ENCODE measurements around the gene ALG9. TPM values are rescaled to one million over a fixed set of nuclear protein-coding genes. Genes with fewer than 3 reads are reported as not detected.
A peak's percentile ranks its signal among the peaks of the same experiment; 100 is the strongest.

Gene ALG9
- polyA plus RNA-seq, 1 donor = 54.3 TPM

DNA sequence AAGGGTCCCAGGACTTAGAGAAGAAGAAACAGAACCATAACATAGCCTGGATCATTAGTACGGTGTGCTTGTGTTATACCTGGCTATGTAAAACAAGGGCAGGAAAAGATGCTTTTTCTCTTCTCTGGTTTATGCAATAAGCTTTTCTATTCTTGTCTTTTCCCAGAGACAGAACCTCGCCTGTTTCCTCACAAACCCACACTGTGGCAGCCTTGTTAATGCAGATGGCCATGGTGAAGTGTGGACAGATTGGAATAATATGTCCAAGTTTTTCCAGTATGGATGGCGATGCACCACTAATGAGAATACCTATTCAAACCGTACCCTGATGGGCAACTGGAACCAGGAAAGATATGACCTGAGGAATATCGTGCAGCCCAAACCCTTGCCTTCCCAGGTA is 10.8 kb upstream of the ALG9 start:
- DNase-seq = no peak

DNA sequence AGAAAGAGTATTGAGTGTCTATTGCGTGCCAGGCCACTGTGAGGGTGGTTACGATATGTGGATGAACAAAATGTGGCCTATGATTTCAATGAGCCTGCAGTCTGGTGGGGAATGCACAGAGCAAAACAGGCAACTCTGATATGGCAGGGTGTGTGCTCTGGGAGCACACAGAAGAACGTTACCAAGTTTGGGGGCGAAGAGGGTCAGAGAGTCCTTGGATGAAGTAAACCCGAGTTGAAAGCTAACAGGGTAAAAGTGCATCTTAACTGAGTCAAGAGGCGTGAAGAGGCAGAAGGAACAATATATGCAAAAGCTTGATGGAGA is 8.2 kb upstream of the ALG9 start:
- DNase-seq = no peak

DNA sequence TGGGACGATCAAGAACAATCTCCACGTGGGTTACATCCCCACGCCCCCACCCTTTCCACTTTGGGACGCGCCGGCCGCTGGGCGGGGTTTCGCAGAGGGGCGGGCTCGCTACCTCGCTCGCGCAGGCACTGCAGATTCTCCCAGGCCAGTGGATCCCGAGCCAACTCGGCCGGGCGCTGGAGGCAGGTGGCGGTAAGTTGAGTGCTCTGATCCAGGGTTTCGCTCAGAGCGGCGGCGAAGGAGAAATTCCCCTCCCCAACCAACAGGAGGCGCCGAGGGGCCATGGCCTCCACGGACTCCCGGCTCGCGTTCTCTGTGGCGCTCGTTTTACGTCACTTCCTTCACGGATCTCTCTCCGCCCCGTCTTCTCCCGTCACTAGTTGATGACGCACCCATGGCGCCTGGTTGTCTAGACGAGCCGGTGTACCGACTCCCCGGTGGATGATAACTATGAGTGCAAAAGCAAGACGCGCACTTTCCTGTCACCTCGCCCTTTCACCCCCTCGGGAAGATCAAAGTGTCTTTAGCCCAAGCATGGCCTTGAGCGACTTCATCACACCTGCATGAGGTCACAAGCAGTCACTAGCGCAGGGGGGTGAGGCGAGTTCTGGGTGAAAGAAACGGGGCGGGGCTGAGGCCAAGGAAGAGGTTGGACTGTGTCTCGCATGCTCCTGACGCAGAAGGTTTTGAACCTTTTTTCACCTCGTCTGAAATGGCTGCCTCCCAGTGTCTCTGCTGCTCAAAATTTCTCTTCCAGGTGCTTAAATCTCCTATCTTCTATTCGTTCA is 7.7 kb upstream of the ALG9 start, which contains the start of the genes CFAP68 and FDXACB1:
Gene CFAP68 (plus strand): TSS at position 693 of the 788 bp plus-strand sequence. CDS start 20 bp downstream, at position 713.
Gene FDXACB1 (minus strand): TSS at position 317 of the 788 bp plus-strand sequence. CDS start 33 bp downstream, at position 284.
- DNase-seq = peak; percentile 98

DNA sequence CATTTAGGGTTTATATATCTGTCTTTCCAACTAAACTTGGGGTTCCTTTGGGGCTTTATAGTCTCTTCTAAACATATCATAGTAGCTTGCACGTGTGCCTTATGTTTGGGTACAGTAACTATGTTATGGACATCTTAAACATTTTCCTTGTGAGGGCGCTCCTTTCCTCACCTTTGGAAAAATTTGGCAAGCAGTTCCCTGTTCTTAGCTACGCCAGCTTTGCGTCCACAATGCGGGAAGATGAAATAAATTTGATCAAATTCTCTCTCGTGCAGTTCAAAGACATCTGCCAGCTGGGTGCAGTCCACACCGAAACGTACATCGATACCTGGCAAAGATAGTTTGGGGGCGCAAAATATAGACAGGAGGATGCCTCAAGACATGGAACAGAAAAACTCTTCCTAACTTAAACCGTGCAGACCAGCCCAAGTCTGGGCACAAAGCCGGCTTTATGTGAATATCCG is 7.0 kb upstream of the ALG9 start:
- no peak for DNase-seq

DNA sequence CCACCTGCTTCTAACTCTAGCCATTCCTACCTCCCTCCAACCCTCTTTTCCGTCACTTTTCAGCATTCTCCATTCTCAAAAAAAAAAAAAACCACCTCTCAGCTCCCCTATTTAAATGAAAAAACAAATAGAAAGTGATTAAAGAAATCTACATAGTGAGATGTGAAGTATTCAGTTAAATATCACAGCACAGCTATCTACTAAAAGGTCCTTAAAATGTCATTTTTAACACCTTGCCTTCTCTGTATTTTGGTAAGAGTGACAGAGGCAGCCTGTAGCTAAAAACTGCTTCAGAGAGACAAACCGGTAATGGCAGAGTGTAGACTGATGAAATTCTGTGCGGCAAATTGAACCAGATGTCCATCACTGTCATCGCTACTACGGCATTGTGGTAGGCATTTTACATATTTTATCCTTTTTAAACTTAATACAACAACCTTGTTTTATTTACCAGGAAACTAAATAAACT is 346 bp upstream of the ALG9 start:
- DNase-seq = no peak

DNA sequence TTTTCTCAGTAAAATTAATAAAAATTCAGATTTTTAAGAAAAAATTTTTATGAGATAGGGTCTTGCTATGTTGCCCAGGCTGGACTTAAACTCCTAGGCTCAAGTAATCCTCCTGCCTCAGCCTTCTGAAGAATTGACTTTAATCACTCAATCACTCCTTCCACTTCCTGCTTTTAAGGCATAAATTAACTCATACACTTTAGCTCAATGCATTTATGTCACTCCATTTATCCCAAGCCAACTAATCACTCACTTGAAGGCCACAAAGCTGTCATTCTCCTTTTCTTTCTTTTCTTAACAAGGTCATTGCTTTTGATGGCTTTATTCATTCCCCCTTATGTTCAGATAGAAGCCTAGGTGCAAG is 877 bp downstream of the ALG9 start:
- no peak for DNase-seq

DNA sequence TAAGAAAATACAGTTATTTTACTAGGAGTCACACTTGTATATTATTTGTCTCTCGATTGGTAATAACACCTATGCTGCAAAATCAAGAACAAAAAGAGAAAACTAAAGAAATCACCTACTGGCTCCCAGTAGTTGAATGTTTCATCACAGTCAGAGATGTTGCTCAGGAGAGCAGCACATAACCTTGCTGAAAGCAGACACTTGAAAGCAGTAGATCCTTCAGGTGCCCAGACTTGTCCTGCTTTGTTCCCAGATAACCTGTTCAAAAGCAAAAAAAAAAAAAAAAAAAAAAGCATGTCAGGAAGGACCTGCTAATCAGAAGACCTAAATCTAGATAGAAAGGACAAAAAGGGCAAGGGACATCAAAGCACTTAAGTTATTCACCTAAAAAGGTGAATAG is 1.3 kb downstream of the ALG9 start:
- DNase-seq = no peak

DNA sequence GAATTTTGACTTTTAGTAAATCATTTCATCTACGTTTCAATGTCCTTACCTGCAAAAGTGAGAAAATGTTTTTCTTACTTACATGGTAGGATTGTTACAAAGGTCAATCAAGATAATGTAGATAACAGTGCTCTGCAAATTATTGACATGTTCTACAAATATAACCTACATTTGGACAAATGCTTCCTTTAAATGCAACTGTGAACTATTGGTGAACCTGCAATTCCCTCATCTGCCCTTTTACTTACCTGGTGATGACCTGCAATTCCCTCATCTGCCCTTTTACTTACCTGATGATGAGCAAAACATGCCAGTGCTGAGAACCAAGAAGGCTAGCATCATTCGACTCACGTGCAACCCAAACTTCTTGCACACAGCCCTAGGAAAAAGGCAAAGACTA is 11.1 kb downstream of the ALG9 start:
- no peak for DNase-seq

DNA sequence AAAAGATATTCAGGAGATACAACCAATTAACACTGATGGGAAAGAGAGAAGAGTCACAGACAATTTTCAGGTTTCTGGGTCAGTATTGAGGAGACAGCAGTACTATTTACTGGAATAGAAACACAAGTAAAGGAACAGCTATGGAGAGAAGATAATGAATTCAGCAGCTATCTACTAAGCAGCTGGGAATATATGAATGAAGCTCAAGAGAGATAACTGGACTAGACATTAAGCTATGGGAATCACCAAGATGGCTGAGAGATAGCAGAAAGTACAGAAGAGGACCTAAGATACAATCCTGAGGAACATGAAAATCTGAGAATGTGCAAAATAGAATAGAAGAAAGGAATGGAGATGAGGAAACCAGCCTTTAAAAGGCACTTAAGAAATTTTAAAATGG is 15.9 kb downstream of the ALG9 start:
- DNase-seq = no peak

DNA sequence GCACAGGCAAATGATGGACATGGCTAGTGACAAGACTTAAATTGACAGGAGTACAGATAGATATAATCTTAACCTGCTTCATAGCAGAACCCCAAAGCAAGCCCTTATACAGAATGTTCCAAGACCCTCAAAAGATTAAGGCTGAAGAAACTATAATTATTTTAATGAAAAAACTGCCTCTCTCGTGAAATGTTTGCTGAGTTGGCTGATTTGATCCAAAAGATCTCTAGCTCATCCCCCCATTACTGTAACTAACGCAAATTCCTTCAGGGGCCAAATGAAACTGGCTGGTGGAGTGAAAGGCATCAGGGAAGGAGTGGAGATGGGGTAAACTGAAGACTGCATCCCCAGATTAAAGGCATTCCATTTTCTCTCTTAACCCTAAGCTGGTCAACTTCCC is 19.3 kb downstream of the ALG9 start:
- DNase-seq = no peak

DNA sequence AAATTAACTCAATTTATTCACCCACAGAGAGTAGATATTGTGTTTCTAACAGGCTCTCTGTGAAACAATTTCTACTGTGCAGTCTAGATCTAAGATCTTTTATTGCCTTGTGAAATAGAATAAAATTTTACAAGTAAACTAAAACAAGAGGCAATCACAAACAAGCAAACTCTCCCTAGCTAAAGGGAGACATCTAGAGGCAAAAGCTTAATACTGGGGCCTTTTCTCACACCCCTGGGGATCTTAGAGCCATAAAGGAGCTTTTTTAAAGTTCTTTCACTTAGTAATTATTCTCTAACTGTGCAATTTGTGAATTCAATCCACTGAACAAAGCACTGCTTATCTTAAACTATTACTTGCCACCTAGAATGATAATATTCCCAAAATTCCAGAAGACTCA is 19.7 kb downstream of the ALG9 start:
- no peak for DNase-seq

DNA sequence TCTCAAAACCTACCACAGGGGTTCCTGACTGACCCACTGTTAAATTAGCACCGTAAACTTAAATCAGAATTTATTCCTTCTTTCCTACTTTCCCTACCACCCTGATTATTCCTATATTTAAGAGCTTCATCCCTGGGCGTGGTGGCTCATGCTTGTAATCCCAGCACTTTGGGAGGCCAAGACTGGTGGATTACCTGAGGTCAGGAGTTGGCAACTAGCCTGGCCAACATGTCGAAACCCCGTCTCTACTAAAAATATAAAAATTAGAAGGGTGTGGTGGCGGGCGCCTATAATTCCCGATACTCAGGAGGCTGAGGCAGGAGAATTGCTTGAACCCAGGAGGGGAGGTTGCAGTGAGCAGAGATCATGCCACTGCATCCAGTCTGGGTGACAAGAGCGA is 20.3 kb downstream of the ALG9 start:
- no peak for DNase-seq

DNA sequence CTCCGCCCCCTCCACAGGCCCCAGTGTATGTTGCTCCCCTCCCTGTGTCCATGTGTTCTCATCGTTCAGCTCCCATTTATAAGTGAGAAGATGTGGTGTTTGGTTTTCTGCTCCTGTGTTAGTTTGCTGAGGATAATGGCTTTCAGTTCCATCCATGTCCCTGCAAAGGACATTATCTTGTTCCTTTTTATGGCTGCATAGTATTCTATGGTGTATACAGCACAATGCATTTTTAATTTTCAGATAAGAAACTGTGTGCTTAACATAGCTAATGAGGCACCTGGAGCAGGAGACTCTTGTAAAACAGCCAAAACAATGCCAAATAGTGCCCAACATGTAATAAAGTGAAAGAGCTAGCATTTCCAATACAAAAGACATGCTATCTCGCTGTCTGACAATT is 21.8 kb downstream of the ALG9 start:
- no peak for DNase-seq

DNA sequence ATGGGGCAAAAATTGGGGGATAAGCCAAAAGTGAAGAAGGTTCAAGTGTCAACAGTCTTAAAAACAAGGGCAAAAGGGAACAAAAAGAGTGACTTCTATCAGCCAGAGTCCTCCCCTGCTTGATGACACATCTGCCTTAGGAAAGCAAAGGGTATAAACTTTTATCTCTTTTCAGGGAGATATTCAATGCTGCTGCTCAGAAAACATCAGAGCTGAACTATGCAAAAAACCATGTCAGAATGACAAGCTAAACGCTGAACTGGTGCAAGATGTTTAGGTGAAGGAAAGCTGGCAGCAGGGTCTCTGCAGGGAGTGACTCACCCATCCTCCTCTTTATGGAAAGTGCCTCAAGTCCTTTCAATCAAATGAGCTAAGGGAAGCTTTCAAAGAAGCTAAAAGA is 24.7 kb downstream of the ALG9 start:
- DNase-seq = no peak

DNA sequence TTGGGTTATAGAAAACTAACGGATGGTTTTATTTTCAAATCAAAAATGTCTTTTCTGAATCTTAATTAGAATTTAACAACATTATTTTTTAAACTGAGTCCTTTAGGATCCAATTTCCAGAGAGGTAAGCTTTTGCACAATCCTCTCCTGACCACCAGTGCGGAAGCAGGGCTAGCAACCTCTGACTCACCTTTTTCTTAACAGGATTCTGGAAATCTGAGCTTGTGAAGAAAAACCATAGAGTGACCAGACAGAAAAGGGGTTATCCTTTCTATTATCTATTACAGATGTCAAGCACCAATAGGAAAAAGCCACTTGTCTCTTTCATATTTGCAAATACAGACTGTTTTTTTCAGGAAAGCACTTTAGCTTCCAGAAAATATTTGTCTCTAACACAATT is 25.3 kb downstream of the ALG9 start:
- no peak for DNase-seq

DNA sequence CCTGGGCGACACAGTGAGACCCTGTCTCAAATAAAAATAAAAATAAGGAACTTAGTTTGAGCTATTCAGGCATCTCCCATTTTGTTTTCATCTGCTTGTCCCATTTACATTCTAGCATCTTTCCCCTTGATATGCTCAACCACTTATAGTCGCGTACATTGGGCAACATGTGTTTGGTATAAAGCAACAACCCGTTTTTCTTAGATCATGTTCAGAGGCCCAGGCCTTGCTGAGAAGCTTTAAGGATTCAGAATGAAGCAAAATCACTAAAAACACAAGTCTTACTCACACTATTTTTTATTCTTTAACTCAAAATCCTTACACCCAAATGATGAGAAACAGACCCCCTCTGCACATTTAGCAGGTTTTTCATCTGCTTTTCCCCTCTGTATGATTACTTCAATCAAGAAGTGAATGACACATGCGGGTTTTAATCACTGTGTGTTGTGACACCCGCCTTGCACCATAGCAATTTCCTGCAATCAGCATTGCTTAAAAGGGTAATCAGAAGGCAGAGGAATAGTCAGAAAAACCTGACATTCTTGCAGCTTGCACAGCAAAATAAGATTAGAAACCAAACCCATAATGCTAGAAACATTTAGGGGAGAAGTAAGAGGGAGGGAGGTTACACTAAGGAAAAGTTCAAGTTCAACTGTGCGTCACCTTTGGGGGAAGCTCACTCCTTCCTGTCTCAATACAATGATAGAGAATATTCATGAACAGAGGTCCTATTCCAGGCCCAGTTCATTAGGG is 25.9 kb downstream of the ALG9 start:
- no peak for DNase-seq

DNA sequence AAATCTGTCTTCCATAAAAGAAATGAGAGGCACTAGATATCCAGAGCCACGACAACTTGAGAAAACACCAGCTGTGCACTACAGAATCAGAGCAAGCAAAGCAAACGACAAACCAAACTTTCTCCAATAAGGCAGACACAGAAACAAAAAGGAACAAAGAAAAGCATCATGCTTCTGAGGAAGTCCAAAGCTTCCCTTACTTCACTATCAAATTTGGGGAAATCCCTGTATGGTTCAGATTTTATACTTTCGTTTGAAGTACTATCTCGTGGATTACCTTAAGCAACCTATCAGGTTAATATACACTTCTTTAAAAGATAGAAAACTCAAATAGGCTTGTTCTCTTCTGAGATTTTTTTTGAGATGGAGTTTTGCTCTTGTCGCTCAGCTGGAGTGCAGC is 27.7 kb downstream of the ALG9 start:
- DNase-seq = no peak

DNA sequence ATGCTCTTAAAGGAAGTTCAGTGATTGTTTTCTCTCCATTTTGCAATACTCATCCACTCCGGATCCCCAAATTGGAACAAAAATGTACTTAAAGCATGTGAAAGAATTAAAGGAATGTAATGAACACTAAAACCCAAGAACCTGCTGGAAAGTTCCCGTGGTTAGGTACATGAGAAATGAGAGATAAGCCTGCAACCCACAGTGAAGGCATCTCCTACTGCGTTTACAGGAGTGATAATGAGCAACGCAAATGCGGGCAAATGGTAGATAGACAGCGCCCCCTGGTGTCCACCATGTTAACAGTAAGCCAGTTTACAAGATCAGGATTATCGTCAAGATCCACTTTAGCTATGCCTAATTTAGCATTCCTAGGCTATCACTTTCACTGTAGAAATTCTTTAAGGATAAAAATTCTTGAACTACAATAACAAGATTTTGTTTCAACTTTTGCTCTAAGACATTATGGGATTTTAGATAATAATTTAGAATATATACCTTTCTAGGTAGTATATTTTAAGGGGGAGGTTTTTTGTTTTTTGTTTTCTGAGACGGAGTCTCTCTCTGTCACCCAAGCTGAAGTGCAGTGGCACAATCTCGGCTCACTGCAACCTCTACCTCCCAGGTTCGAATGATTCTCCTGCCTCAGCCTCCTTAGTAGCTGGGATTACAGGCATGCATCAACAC is 29.9 kb downstream of the ALG9 start:
- DNase-seq = peak; percentile 82

DNA sequence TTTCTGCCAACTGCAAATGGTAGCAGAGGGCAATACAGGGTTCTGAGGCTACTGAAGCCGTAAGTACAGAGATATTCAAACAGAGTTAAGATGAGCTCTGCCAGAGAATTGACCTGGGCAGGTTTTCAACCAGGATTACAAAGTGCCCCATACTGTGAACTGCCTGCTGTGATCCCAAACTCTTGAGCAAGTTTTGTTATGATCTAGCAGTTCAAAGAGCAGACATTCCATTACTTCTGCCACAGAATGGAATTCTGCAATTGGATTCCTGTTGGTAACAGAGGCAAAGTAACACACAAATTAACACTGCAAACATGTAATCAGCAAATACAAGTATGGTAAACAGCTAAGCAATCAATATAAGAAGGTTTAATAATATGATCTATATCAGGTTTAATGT is 31.2 kb downstream of the ALG9 start:
- DNase-seq = no peak

DNA sequence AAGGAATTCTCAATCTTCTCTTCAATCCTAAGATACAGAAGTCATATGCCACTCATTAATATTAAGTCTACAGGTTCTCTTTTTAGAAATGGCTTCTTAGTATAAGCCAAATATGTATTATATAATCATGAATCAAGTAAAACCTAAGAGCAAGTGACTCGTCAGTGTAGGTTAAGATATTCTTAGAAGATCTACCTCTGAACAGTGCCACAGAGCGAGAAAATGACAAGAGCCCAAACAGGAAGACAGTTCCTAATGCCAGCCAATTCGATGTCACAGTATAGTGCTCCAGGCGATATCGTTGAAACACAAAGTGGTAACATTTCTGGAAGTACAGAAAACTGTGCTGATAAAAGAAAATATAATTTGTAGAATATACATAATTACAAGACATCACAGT is 33.3 kb downstream of the ALG9 start:
- no peak for DNase-seq

DNA sequence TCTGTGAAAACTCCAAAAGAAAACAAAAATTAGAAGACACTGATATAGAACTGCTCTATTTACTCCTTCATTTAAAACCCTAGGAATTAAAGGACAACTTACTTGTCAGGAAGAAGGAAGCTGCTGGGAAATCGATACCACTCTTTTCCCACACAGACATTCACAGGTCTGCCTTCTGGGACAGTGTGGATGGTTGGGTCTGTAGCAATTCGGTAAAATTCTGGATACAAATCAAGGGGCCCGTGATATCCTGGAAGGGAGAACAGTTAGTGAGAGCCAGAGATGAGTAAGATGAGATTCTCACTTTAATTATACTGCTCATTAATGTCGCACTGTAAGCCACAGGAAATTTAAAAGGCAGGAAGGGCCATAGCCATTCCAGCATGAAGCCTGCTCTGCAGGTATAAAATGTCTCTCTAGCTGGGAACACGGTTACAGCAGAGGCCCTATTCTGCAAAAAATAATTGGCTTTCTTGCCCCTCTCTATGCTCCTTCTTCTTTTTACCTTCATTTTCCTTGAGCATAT is 34.0 kb downstream of the ALG9 start:
- DNase-seq = no peak

DNA sequence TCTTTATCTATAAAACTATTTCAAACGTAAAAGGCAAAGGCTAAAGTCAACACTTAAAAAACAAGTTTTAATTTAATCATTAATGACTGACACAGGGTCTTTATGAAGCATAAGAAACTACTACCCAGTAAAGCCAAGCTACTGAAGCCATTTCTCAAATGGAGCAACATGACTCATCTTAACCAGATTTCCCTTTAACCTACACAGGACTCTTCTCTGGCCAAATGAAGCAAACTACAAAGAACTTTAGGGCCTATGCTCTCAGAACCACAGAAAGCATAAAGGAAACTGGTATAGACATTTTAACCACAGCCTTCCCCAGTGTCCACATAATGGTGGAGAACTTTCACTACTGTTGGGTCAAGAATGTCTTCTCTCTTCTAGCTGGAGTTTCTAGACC is 34.7 kb downstream of the ALG9 start:
- no peak for DNase-seq

DNA sequence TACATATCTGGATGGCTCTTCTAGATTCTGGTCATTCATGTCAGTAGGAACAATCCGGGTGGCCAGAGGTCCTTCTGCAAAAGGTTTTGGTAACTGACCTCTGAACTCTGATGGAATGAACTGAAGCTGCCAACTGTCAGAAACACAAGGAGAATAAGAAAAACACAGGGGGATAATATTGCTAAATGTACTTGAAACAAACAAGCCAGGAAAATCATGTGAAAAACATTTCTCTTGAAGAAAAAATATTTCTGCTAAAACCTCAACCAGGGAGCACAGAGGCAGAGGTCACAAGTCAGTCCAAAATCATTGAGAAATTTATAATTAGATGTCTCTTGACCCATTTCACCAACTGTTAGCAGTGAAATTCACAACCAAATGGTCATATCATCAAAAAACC is 35.2 kb downstream of the ALG9 start:
- no peak for DNase-seq

All from left kidney (tissue), 2 donors.